Measurements from ENCODE around the gene RGS6.

RGS6 gene

DNA sequence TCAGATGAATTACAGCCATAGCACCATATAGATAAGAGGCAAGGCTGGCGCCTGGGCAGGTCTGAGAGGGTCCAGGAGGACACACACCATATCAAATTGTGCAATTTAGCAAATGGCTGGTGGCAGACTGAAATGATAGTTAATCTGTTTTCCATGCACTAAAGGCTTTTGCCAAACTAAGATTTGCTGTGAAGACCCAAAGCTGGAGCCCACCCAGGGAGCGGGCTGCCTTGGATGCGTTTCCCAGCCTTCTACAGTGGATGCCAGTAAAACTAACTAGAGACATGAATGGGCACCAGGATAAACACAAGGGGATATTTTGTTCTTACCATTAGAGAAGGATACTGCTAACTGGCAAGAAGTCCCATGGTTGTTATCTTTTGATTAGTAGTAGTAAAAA, 486.6 kb downstream of the RGS6 start:
- H3K4me3 ChIP-seq (ENCODE audit: low read depth in 1 of 5, low read length in 5 of 5), result no peak overlapping the region
- H3K27me3 ChIP-seq (ENCODE audit: control insufficient read depth in 5 of 5, insufficient read depth in 4 of 5, low read length in 5 of 5), result no peaks in the 10 kb centered on the region
- H3K27ac ChIP-seq (ENCODE audit: low read depth, low read length), result no peak overlapping the region
- H3K9ac ChIP-seq (ENCODE audit: low read length in 5 of 5), result no peak overlapping the region
- no peaks in the 10 kb centered on the region for H3K36me3 ChIP-seq (ENCODE audit: control insufficient read depth in 5 of 5, insufficient read depth in 5 of 5, low read length in 5 of 5)
- peaks cover 0 to 7% (median 7%) of the 10 kb centered on the region in 5 donors for H3K9me3 ChIP-seq (ENCODE audit: control insufficient read depth in 5 of 5, low read length in 5 of 5)
- no peaks in the 10 kb centered on the region for H3K4me1 ChIP-seq (ENCODE audit: control insufficient read depth in 5 of 5, insufficient read depth in 5 of 5, low read length in 5 of 5)

DNA sequence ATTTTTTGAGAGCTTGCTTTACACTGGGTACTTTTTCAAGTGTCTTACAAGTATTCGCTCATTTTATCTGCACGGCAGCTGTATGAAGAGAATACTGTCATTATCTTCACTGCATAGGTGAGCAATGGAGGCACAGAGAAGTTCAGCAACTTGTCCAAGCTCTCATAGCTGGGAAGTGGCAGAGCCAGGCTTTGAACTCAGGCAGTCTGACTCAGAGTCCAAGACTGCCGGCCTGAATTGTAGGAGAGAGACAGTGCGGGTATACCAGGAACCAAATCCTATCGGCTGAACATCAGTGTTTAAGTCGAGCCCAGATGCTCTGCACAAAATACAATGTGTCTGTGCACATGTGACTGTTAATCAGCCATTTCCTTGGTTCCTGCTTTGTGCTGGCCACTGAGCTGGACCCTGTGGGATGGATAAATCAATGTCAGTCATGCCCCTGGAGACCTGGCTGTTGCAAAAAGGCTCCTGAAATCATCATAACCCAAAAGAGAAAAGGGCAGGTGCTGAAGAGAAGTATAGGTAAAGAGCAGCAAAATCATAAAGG, 487.1 kb downstream of the RGS6 start:
- Histone ChIP-seq H3K4me3 (ENCODE audit: low read depth in 1 of 5, low read length in 5 of 5) (no peak overlapping the region), H3K9me3 (ENCODE audit: control insufficient read depth in 5 of 5, low read length in 5 of 5) (peaks cover 0 to 7% (median 7%) of the 10 kb centered on the region in 5 donors), H3K9ac (ENCODE audit: low read length in 5 of 5) (no peak overlapping the region), H3K36me3 (ENCODE audit: control insufficient read depth in 5 of 5, insufficient read depth in 5 of 5, low read length in 5 of 5) (no peaks in the 10 kb centered on the region), H3K27ac (ENCODE audit: low read depth, low read length) (no peak overlapping the region), H3K4me1 (ENCODE audit: control insufficient read depth in 5 of 5, insufficient read depth in 5 of 5, low read length in 5 of 5) (no peaks in the 10 kb centered on the region), H3K27me3 (ENCODE audit: control insufficient read depth in 5 of 5, insufficient read depth in 4 of 5, low read length in 5 of 5) (no peaks in the 10 kb centered on the region)

DNA sequence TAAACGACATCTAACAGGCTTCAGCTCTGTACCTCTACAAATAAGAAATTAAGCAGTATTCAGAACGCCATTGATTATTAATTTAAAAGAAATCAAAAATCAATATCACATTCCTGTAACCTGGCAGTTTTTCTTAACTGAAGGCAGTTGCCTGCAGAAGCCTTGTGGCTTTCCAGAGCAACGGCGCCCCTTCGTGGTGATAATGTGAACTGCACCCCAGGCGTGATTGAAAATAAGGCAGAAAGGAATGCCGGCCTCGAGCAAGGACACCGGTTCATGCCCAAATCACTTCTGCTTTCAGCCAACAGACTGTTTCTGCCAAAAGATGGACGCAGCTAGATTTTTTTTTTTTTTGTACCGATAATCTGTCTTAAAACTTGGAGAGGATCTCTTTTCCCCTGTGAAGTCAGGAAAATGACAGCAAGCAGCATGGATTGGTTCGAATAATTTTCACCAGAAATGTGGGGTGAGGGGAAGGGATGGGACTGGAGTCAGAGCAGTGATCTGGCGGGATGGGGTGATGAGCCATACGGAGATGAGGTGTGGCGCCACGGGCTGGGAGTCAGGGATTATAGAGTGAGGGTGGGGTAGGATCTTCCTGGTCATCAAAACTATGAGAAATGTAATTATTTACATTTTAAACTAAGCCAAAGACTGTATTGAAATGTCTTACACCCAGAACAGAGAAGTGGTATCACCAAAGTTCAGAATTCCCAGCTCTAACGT, 488.7 kb downstream of the RGS6 start:
- Histone ChIP-seq H3K4me3 (ENCODE audit: low read depth in 1 of 5, low read length in 5 of 5) (no peak overlapping the region), H3K27me3 (ENCODE audit: control insufficient read depth in 5 of 5, insufficient read depth in 4 of 5, low read length in 5 of 5) (no peaks in the 10 kb centered on the region)

DNA sequence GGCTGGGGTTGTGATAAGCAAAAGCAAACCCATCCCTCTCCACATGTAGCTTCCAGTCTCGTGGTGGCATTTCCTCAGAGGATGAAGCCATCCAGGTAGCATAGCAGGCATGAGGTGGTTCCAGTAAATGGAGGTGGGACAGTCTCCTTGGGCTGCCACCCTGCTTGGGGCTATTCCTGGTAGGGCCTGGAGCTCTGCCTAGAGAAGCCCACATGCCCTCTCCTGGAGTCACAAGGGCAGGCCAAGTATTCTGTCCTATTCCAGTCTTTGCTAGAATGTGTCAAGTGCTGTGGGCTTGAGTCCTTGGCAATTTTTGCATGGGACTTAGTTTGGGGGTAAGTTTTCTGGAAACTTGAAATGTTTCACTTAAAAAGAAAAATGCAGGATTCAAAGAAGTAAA, 491.7 kb downstream of the RGS6 start:
- Histone ChIP-seq H3K9me3 (ENCODE audit: control insufficient read depth in 5 of 5, low read length in 5 of 5) (peaks cover 0 to 4% (median 0%) of the 10 kb centered on the region in 5 donors), H3K36me3 (ENCODE audit: control insufficient read depth in 5 of 5, insufficient read depth in 5 of 5, low read length in 5 of 5) (no peaks in the 10 kb centered on the region), H3K9ac (ENCODE audit: low read length in 5 of 5) (no peak overlapping the region), H3K4me3 (ENCODE audit: low read depth in 1 of 5, low read length in 5 of 5) (no peak overlapping the region), H3K27me3 (ENCODE audit: control insufficient read depth in 5 of 5, insufficient read depth in 4 of 5, low read length in 5 of 5) (peaks cover 0 to 2% (median 0%) of the 10 kb centered on the region in 5 donors), H3K27ac (ENCODE audit: low read depth, low read length) (no peak overlapping the region), H3K4me1 (ENCODE audit: control insufficient read depth in 5 of 5, insufficient read depth in 5 of 5, low read length in 5 of 5) (no peaks in the 10 kb centered on the region)

More for the DNA sequence above, 488.7 kb downstream of the RGS6 start:
- Histone ChIP-seq H3K27ac (ENCODE audit: low read depth, low read length) (no peak overlapping the region), H3K9ac (ENCODE audit: low read length in 5 of 5) (no peak overlapping the region), H3K9me3 (ENCODE audit: control insufficient read depth in 5 of 5, low read length in 5 of 5) (no peaks in the 10 kb centered on the region), H3K4me1 (ENCODE audit: control insufficient read depth in 5 of 5, insufficient read depth in 5 of 5, low read length in 5 of 5) (no peaks in the 10 kb centered on the region), H3K36me3 (ENCODE audit: control insufficient read depth in 5 of 5, insufficient read depth in 5 of 5, low read length in 5 of 5) (no peaks in the 10 kb centered on the region)

DNA sequence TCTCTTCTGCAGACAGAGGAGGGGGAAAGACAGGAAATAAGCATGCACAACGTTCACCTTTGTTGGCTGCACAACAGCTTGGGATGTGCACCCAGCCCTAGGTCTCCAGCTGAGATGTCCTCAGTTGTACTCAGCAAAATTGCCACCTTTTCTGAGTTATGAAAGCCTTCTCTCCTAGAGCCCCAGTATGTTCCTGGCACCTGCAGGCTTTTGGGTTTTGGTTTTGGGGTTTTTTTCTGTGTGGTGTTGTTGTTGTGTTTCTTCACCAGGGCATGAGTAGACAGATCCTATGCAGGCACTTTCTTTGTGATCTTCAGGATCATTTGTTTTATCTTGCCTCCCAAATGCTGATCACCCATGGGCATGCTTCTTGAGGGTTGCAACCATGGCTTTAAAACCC, 498.2 kb downstream of the RGS6 start:
- Histone ChIP-seq H3K27me3 (ENCODE audit: control insufficient read depth in 5 of 5, insufficient read depth in 4 of 5, low read length in 5 of 5) (peaks cover 0 to 2% (median 0%) of the 10 kb centered on the region in 5 donors), H3K4me1 (ENCODE audit: control insufficient read depth in 5 of 5, insufficient read depth in 5 of 5, low read length in 5 of 5) (no peaks in the 10 kb centered on the region), H3K27ac (ENCODE audit: low read depth, low read length) (no peak overlapping the region), H3K9me3 (ENCODE audit: control insufficient read depth in 5 of 5, low read length in 5 of 5) (peaks cover 0 to 4% (median 0%) of the 10 kb centered on the region in 5 donors), H3K36me3 (ENCODE audit: control insufficient read depth in 5 of 5, insufficient read depth in 5 of 5, low read length in 5 of 5) (no peaks in the 10 kb centered on the region), H3K4me3 (ENCODE audit: low read depth in 1 of 5, low read length in 5 of 5) (no peak overlapping the region), H3K9ac (ENCODE audit: low read length in 5 of 5) (no peak overlapping the region)

DNA sequence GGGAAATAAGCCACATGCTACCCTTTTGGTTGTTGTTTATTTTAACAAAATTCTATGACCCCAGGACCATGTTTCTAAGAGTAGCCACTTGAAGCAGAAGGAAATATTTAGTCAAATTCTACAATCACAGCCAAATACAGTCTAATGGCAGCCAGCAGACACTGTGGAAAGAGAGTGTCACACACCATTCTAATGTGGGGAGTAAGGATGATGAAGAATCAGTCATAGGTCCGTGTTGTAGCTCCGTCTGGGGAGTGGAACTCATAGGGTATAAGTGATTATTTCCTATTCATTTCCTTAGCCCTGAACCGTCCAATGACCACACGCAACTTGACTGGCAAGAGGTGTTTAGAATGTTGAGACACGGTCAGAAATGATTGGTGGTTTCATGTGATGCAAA, 500.5 kb downstream of the RGS6 start:
- no peak overlapping the region for H3K9ac ChIP-seq (ENCODE audit: low read length in 5 of 5)

DNA sequence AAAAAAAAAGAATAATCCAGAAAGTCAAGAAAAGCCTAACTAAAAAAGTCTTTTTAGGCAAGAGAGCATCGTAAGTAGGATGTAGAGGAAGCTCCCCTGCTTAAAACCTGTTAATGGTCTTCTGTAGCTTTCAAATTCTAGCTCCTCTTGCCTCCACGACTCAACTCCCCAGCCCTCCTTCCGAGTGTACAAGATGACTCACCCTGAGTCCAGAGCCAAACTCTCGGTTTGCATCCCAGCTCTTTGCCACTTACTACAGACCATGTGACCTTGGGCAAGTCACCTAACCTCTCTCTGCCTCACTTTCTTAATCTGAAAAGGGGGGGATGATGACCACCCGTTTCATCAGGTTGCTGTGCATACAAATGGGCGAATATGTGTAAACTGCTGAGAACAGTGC, 501.3 kb downstream of the RGS6 start:
- H3K4me3 ChIP-seq (ENCODE audit: low read depth in 1 of 5, low read length in 5 of 5), result no peak overlapping the region
- H3K4me1 ChIP-seq (ENCODE audit: control insufficient read depth in 5 of 5, insufficient read depth in 5 of 5, low read length in 5 of 5), result no peaks in the 10 kb centered on the region
- H3K9me3 ChIP-seq (ENCODE audit: control insufficient read depth in 5 of 5, low read length in 5 of 5), result no peaks in the 10 kb centered on the region
- no peaks in the 10 kb centered on the region for H3K27me3 ChIP-seq (ENCODE audit: control insufficient read depth in 5 of 5, insufficient read depth in 4 of 5, low read length in 5 of 5)
- H3K36me3 ChIP-seq (ENCODE audit: control insufficient read depth in 5 of 5, insufficient read depth in 5 of 5, low read length in 5 of 5), result no peaks in the 10 kb centered on the region
- H3K9ac ChIP-seq (ENCODE audit: low read length in 5 of 5), result no peak overlapping the region
- no peak overlapping the region for H3K27ac ChIP-seq (ENCODE audit: low read depth, low read length)

More for the DNA sequence above, 500.5 kb downstream of the RGS6 start:
- no peak overlapping the region for H3K4me3 ChIP-seq (ENCODE audit: low read depth in 1 of 5, low read length in 5 of 5)
- H3K36me3 ChIP-seq (ENCODE audit: control insufficient read depth in 5 of 5, insufficient read depth in 5 of 5, low read length in 5 of 5), result no peaks in the 10 kb centered on the region
- H3K27me3 ChIP-seq (ENCODE audit: control insufficient read depth in 5 of 5, insufficient read depth in 4 of 5, low read length in 5 of 5), result no peaks in the 10 kb centered on the region
- no peak overlapping the region for H3K27ac ChIP-seq (ENCODE audit: low read depth, low read length)
- no peaks in the 10 kb centered on the region for H3K4me1 ChIP-seq (ENCODE audit: control insufficient read depth in 5 of 5, insufficient read depth in 5 of 5, low read length in 5 of 5)
- no peaks in the 10 kb centered on the region for H3K9me3 ChIP-seq (ENCODE audit: control insufficient read depth in 5 of 5, low read length in 5 of 5)

DNA sequence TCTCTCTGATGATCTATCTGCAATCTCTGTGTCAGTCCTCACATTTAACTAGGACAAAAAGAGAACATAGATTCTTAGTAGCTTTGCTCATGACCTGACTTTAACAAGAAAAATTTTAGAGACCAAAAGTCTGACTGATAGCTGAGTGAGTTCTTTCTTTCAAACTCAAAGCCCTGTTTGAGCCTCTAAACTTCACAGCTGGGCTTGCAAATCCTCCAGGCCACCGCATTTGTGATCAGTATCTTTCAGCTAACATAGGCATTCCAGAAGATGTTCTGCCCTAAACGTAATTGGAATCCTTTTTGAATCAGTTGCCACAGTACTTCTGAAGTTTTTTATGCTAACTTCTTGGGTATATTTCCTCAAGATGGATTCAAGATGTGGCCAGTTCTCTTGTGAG, 502.6 kb downstream of the RGS6 start:
- Histone ChIP-seq H3K36me3 (ENCODE audit: control insufficient read depth in 5 of 5, insufficient read depth in 5 of 5, low read length in 5 of 5) (no peaks in the 10 kb centered on the region), H3K9me3 (ENCODE audit: control insufficient read depth in 5 of 5, low read length in 5 of 5) (no peaks in the 10 kb centered on the region), H3K9ac (ENCODE audit: low read length in 5 of 5) (no peak overlapping the region), H3K27me3 (ENCODE audit: control insufficient read depth in 5 of 5, insufficient read depth in 4 of 5, low read length in 5 of 5) (peaks cover 0 to 4% (median 0%) of the 10 kb centered on the region in 5 donors), H3K27ac (ENCODE audit: low read depth, low read length) (no peak overlapping the region), H3K4me1 (ENCODE audit: control insufficient read depth in 5 of 5, insufficient read depth in 5 of 5, low read length in 5 of 5) (no peaks in the 10 kb centered on the region), H3K4me3 (ENCODE audit: low read depth in 1 of 5, low read length in 5 of 5) (no peak overlapping the region)

DNA sequence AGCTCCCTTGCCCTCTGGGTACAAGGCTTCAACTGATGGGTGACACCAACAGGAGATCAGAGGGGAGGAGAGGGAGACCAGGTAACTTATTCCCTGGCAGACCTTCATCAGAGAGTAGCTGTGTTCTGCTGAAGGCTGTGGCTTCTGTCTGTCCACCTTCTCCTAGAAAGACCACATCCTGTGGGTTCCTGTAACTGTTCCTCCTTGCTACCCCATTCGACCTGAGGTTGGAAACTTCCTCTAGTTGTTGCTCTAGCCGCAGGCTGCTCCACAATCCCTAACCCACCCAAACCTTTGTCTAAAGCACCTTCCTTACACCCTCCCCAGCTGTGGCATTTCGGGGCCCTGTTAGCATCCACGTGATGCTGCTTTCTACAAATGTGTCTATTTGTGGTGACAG, 507.5 kb downstream of the RGS6 start:
- Histone ChIP-seq H3K9ac (ENCODE audit: low read length in 5 of 5) (no peak overlapping the region), H3K4me3 (ENCODE audit: low read depth in 1 of 5, low read length in 5 of 5) (no peak overlapping the region), H3K27ac (ENCODE audit: low read depth, low read length) (no peak overlapping the region), H3K36me3 (ENCODE audit: control insufficient read depth in 5 of 5, insufficient read depth in 5 of 5, low read length in 5 of 5) (no peaks in the 10 kb centered on the region), H3K4me1 (ENCODE audit: control insufficient read depth in 5 of 5, insufficient read depth in 5 of 5, low read length in 5 of 5) (peaks cover 0 to 3% (median 0%) of the 10 kb centered on the region in 5 donors), H3K9me3 (ENCODE audit: control insufficient read depth in 5 of 5, low read length in 5 of 5) (no peaks in the 10 kb centered on the region), H3K27me3 (ENCODE audit: control insufficient read depth in 5 of 5, insufficient read depth in 4 of 5, low read length in 5 of 5) (peaks cover 0 to 4% (median 0%) of the 10 kb centered on the region in 5 donors)

DNA sequence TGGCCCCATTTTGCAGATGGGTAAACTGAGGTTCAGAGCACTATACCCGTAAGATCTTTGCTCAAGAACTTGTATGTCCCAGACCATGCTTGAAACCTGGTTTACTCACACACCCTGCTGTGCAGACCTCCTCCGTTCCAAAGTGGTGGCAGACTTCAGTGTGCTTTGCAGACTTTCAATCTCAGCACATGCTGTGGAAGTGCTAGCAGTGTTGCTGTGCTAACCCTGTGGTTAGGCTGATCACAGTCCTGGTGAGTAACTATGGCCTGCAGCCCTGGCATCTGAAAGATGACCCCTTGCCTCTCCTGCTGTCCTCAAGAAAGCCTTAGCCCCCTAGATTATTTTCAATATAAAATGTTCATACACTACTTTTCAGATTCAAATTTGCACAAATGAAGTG, 511.0 kb downstream of the RGS6 start:
- H3K36me3 ChIP-seq (ENCODE audit: control insufficient read depth in 5 of 5, insufficient read depth in 5 of 5, low read length in 5 of 5), result no peaks in the 10 kb centered on the region
- peaks cover 0 to 4% (median 0%) of the 10 kb centered on the region in 5 donors for H3K27me3 ChIP-seq (ENCODE audit: control insufficient read depth in 5 of 5, insufficient read depth in 4 of 5, low read length in 5 of 5)
- H3K4me3 ChIP-seq (ENCODE audit: low read depth in 1 of 5, low read length in 5 of 5), result no peak overlapping the region
- H3K27ac ChIP-seq (ENCODE audit: low read depth, low read length), result no peak overlapping the region
- no peak overlapping the region for H3K9ac ChIP-seq (ENCODE audit: low read length in 5 of 5)
- no peaks in the 10 kb centered on the region for H3K9me3 ChIP-seq (ENCODE audit: control insufficient read depth in 5 of 5, low read length in 5 of 5)
- peaks cover 0 to 3% (median 0%) of the 10 kb centered on the region in 5 donors for H3K4me1 ChIP-seq (ENCODE audit: control insufficient read depth in 5 of 5, insufficient read depth in 5 of 5, low read length in 5 of 5)

Data from subcutaneous abdominal adipose tissue (tissue), 5 donors.